HepG2 (cell line): ENCODE data around the gene CDC6. TPM values are rescaled to one million over a fixed set of nuclear protein-coding genes. Genes with fewer than 3 reads are reported as not detected.

Experiments used
- ADNP ChIP-seq: sonication (generic); formaldehyde crosslinking; IDR thresholded peaks from 2 replicates; pipeline ENCODE4 v1.4.0; 2020; ENCODE audit warnings: missing genetic modification reagents
- EHMT2 ChIP-seq: fragments of 200-600 bp; sonication (generic); IDR thresholded peaks from 2 replicates; pipeline ENCODE4 v1.7.0; 2017; ENCODE audit warnings: antibody characterized with exemption, low read depth, low read length, borderline replicate concordance
- NFRKB ChIP-seq: fragments of 450-650 bp; IDR thresholded peaks from 2 replicates; pipeline ENCODE4 v1.6.1; 2017
- RORA ChIP-seq: sonication (generic); formaldehyde crosslinking; IDR thresholded peaks from 2 replicates; pipeline ENCODE4 v1.5.0; 2020; ENCODE audit warnings: mild to moderate bottlenecking, missing genetic modification reagents, moderate library complexity
- TBP ChIP-seq: sonication (generic); formaldehyde crosslinking; IDR thresholded peaks from 2 replicates; pipeline ENCODE4 v1.5.0; 2020; ENCODE audit warnings: missing genetic modification reagents
- THAP11 ChIP-seq: IDR thresholded peaks from 2 replicates; pipeline ENCODE4 v1.6.1; 2016; ENCODE audit warnings: missing biosample characterization, missing genetic modification reagents
- ZFP62 ChIP-seq: sonication (generic); formaldehyde crosslinking; IDR thresholded peaks from 2 replicates; pipeline ENCODE4 v1.4.0; 2020; ENCODE audit warnings: missing genetic modification reagents
- ZKSCAN5 ChIP-seq: sonication (generic); formaldehyde crosslinking; IDR thresholded peaks from 2 replicates; pipeline ENCODE4 v1.5.1; 2020; ENCODE audit warnings: mild to moderate bottlenecking, missing genetic modification reagents
- ZNF30 ChIP-seq: sonication (generic); formaldehyde crosslinking; IDR thresholded peaks from 2 replicates; pipeline ENCODE4 v1.5.0; 2020; ENCODE audit warnings: mild to moderate bottlenecking, missing genetic modification reagents
- ZNF432 ChIP-seq: sonication (generic); formaldehyde crosslinking; IDR thresholded peaks from 2 replicates; pipeline ENCODE4 v1.5.0; 2020; ENCODE audit warnings: missing genetic modification reagents, mild to moderate bottlenecking, borderline replicate concordance
- polyA plus RNA-seq, 8 experiments: library from polyadenylated mRNA; depleted of rRNA in 3 of 8; stranded (reverse) in 7 of 8; unstranded in 1 of 8; fragments of >200 nt; fragmentation: Illumina TruSeq in 4 of 8; extraction: Trizol in 4 of 8; gene quantifications; 2 replicates each; pipeline versions ENCODE4 v1.2.1 to v1.2.3, GENCODE V29; 2011 to 2016; ENCODE audit warnings: low read depth in 4 of 8, missing spikeins in 1 of 8, mixed read lengths in 1 of 8; ENCODE audit not compliant: insufficient read depth in 1 of 8
- total RNA-seq, 5 experiments: library from RNA; depleted of rRNA; stranded (reverse); fragments of >200 nt; fragmentation: Illumina TruSeq; extraction: Trizol; gene quantifications; 2 replicates each; pipeline ENCODE4 v1.2.3, GENCODE V29; 2016; ENCODE audit warnings: low read depth in 1 of 5
- TF ChIP-seq, protein P1 (sequence below): sonication (generic); formaldehyde crosslinking; conservative IDR thresholded peaks from 2 replicates; pipeline ENCODE4 v1.8.1; 2023; ENCODE audit warnings: missing genetic modification reagents
- TF ChIP-seq, protein P2 (sequence below): sonication (generic); formaldehyde crosslinking; IDR thresholded peaks from 2 replicates; pipeline ENCODE4 v1.4.0; 2020; ENCODE audit warnings: missing genetic modification reagents
- TF ChIP-seq, protein P3 (sequence below): sonication (generic); formaldehyde crosslinking; IDR thresholded peaks from 2 replicates; pipeline ENCODE4 v1.8.0; 2022; ENCODE audit warnings: missing genetic modification reagents, mild to moderate bottlenecking, borderline replicate concordance
- TF ChIP-seq, protein P4 (sequence below): sonication (generic); formaldehyde crosslinking; IDR thresholded peaks from 2 replicates; pipeline ENCODE4 v1.5.0; 2020; ENCODE audit warnings: missing genetic modification reagents, mild to moderate bottlenecking, borderline replicate concordance
- TF ChIP-seq, protein P5 (sequence below), 2 experiments: fragments of 450-650 bp in 1 of 2; sonication (generic) in 1 of 2; formaldehyde crosslinking; IDR thresholded peaks; 2 replicates each; pipeline versions ENCODE4 v1.5.0 to v1.8.0; 2020 to 2022; ENCODE audit warnings: mild to moderate bottlenecking in 1 of 2, missing genetic modification reagents in 1 of 2
- TF ChIP-seq, protein P6 (sequence below): IDR thresholded peaks from 2 replicates; pipeline ENCODE4 v1.6.1; 2016; ENCODE audit warnings: missing compliant biosample characterization, missing genetic modification reagents, borderline replicate concordance

Gene CDC6
- total and polyA plus RNA-seq, 2 of the 13 experiments (the other 11 are each of a cell fraction or from before 2014, with no cell fraction given) = 17.4 to 114 TPM

DNA sequence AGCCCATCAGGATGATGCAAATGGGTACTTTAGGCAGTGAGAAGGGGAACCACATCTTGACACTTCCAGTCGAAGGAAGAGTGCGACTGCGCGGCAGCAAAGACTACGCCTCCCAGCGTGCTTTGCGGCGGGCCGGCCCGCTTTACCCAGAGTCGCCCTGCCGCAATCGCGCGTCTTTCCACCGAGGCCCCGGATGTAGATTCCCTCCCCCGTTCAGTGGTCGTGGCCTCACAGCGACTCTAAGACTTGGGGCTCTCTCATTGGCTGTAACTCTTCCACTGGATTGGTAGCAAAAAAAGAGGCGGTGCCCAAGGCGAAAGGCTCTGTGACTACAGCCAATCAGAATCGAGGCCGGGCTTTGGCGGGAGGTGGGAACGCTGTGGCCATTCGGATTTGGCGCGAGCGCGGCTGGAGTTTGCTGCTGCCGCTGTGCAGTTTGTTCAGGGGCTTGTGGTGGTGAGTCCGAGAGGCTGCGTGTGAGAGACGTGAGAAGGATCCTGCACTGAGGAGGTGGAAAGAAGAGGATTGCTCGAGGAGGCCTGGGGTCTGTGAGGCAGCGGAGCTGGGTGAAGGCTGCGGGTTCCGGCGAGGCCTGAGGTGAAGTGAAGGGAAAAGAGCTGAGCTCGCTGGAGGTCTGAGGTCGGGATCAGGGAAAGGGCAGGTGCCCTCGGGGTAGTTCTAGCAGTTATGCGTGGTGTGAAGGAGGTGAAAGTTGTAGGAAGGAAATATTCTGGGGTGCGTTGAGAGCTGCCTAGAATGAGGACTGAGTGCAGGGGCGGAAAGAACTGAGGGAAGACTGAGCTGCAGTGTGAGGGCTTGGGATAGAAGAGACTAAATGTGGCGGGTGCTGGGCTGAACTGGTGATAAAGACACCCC lies at the start of gene CDC6 (continued):
- TF ChIP-seq ZFP62 (CRISPR knock-in tag) (no peak), EHMT2 (no peak), ZNF432 (CRISPR knock-in tag) (no peak), RORA (CRISPR knock-in tag) (no peak), TBP (CRISPR knock-in tag) (0 out of 2 replicates have a peak, but pooled peaks have one; percentile 25), NFRKB (peak; percentile 34; the same call in 1 of the 2 replicates), ZKSCAN5 (CRISPR knock-in tag) (no peak), ZNF30 (0 out of 2 replicates have a peak, but pooled peaks have one; percentile 69), ADNP (CRISPR knock-in tag) (no peak), THAP11 (CRISPR knock-in tag) (peak; percentile 98)
- TF ChIP-seq, protein P1, sequence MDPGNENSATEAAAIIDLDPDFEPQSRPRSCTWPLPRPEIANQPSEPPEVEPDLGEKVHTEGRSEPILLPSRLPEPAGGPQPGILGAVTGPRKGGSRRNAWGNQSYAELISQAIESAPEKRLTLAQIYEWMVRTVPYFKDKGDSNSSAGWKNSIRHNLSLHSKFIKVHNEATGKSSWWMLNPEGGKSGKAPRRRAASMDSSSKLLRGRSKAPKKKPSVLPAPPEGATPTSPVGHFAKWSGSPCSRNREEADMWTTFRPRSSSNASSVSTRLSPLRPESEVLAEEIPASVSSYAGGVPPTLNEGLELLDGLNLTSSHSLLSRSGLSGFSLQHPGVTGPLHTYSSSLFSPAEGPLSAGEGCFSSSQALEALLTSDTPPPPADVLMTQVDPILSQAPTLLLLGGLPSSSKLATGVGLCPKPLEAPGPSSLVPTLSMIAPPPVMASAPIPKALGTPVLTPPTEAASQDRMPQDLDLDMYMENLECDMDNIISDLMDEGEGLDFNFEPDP (CRISPR knock-in tag) = no peak
- TF ChIP-seq, protein P2, sequence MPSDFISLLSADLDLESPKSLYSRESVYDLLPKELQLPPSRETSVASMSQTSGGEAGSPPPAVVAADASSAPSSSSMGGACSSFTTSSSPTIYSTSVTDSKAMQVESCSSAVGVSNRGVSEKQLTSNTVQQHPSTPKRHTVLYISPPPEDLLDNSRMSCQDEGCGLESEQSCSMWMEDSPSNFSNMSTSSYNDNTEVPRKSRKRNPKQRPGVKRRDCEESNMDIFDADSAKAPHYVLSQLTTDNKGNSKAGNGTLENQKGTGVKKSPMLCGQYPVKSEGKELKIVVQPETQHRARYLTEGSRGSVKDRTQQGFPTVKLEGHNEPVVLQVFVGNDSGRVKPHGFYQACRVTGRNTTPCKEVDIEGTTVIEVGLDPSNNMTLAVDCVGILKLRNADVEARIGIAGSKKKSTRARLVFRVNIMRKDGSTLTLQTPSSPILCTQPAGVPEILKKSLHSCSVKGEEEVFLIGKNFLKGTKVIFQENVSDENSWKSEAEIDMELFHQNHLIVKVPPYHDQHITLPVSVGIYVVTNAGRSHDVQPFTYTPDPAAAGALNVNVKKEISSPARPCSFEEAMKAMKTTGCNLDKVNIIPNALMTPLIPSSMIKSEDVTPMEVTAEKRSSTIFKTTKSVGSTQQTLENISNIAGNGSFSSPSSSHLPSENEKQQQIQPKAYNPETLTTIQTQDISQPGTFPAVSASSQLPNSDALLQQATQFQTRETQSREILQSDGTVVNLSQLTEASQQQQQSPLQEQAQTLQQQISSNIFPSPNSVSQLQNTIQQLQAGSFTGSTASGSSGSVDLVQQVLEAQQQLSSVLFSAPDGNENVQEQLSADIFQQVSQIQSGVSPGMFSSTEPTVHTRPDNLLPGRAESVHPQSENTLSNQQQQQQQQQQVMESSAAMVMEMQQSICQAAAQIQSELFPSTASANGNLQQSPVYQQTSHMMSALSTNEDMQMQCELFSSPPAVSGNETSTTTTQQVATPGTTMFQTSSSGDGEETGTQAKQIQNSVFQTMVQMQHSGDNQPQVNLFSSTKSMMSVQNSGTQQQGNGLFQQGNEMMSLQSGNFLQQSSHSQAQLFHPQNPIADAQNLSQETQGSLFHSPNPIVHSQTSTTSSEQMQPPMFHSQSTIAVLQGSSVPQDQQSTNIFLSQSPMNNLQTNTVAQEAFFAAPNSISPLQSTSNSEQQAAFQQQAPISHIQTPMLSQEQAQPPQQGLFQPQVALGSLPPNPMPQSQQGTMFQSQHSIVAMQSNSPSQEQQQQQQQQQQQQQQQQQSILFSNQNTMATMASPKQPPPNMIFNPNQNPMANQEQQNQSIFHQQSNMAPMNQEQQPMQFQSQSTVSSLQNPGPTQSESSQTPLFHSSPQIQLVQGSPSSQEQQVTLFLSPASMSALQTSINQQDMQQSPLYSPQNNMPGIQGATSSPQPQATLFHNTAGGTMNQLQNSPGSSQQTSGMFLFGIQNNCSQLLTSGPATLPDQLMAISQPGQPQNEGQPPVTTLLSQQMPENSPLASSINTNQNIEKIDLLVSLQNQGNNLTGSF (CRISPR knock-in tag) = peak; percentile 22; the same call in 1 of the 2 replicates
- TF ChIP-seq, protein P3, sequence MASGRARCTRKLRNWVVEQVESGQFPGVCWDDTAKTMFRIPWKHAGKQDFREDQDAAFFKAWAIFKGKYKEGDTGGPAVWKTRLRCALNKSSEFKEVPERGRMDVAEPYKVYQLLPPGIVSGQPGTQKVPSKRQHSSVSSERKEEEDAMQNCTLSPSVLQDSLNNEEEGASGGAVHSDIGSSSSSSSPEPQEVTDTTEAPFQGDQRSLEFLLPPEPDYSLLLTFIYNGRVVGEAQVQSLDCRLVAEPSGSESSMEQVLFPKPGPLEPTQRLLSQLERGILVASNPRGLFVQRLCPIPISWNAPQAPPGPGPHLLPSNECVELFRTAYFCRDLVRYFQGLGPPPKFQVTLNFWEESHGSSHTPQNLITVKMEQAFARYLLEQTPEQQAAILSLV (CRISPR knock-in tag) = peak; percentile 47; the same call in 1 of the 2 replicates
- TF ChIP-seq, protein P4, sequence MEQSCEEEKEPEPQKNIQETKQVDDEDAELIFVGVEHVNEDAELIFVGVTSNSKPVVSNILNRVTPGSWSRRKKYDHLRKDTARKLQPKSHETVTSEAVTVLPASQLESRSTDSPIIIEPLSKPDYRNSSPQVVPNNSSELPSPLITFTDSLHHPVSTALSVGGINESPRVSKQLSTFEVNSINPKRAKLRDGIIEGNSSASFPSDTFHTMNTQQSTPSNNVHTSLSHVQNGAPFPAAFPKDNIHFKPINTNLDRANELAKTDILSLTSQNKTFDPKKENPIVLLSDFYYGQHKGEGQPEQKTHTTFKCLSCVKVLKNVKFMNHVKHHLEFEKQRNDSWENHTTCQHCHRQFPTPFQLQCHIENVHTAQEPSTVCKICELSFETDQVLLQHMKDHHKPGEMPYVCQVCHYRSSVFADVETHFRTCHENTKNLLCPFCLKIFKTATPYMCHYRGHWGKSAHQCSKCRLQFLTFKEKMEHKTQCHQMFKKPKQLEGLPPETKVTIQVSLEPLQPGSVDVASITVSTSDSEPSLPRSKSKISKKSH = peak; percentile 89
- TF ChIP-seq, protein P5, sequence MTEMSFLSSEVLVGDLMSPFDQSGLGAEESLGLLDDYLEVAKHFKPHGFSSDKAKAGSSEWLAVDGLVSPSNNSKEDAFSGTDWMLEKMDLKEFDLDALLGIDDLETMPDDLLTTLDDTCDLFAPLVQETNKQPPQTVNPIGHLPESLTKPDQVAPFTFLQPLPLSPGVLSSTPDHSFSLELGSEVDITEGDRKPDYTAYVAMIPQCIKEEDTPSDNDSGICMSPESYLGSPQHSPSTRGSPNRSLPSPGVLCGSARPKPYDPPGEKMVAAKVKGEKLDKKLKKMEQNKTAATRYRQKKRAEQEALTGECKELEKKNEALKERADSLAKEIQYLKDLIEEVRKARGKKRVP (CRISPR knock-in tag; IDR thresholded peaks at IDR 0.05) = peak in 1 of 2 experiments; percentile 70; a peak in 2 of 4 replicates
- TF ChIP-seq, protein P6, sequence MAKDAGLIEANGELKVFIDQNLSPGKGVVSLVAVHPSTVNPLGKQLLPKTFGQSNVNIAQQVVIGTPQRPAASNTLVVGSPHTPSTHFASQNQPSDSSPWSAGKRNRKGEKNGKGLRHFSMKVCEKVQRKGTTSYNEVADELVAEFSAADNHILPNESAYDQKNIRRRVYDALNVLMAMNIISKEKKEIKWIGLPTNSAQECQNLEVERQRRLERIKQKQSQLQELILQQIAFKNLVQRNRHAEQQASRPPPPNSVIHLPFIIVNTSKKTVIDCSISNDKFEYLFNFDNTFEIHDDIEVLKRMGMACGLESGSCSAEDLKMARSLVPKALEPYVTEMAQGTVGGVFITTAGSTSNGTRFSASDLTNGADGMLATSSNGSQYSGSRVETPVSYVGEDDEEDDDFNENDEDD = peak; percentile 100
